ENCODE data around the gene CDH2. TPM values are rescaled to one million over a fixed set of nuclear protein-coding genes. Genes with fewer than 3 reads are reported as not detected.

CDH2 gene
- total RNA-seq, 1 experiment from 2014 or later: 36.2 TPM

DNA sequence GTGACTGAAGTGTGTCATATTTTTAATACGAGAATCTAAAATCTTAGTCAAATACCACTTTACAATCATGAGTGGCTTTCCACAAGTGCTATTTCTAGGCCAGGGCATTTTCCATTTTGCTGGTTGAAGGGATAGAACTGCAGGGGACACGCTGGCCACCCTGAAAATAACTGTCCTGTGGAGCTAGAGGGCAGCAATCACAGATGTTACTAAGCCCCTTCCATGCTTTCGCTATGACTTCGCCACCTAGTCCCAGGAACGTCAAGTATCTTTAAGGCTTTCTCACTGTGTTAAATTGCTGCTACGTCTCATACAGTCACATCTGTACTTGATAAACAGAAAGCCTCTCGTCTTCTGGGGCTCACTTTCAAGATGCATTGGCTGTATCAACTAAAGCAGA, 171.8 kb downstream of the CDH2 start:
- Histone ChIP-seq H3T11ph (ENCODE audit: low read length) (no peak overlapping the region), H2BK15ac (ENCODE audit: low read depth, low read length) (no peak overlapping the region), H4K91ac (ENCODE audit: insufficient read length, low read depth, low read length) (no peak overlapping the region), H3K27me3 (ENCODE audit: insufficient read depth, low read length) (no peaks in the 10 kb centered on the region), H4K5ac (ENCODE audit: insufficient read length, low read depth, low read length) (no peak overlapping the region), H3K4ac (ENCODE audit: low read depth, low read length) (no peak overlapping the region), H3K4me2 (ENCODE audit: insufficient read depth, insufficient read length, low read length) (no peak overlapping the region), H3K79me1 (ENCODE audit: insufficient read depth, low read depth, low read length, poor library complexity, severe bottlenecking) (no peaks in the 10 kb centered on the region), H2BK5ac (ENCODE audit: insufficient read length, low read length) (no peak overlapping the region), H3K9ac (ENCODE audit: extremely low read depth, insufficient read length, low read length) (no peak overlapping the region), H3K23me2 (ENCODE audit: insufficient read length, low read depth, low read length, poor library complexity, severe bottlenecking) (no peaks in the 10 kb centered on the region), H3K4me1 (ENCODE audit: insufficient read depth, low read length) (no peaks in the 10 kb centered on the region), H3K14ac (ENCODE audit: insufficient read depth, low read length) (no peak overlapping the region), H4K8ac (replicated peaks; ENCODE audit: insufficient read length, low read depth, low read length) (no peak overlapping the region), H2BK120ac (ENCODE audit: low read depth, low read length, poor library complexity, severe bottlenecking) (no peak overlapping the region), H2AFZ (ENCODE audit: low read length) (no peak overlapping the region), H2AK5ac (ENCODE audit: insufficient read length, low read length) (no peak overlapping the region), H3K56ac (ENCODE audit: insufficient read length, low read depth, low read length) (no peak overlapping the region), H2BK20ac (ENCODE audit: low read depth, low read length, poor library complexity, severe bottlenecking) (no peak overlapping the region), H3K23ac (ENCODE audit: insufficient read length, low read depth, low read length) (no peak overlapping the region), H3K27ac (ENCODE audit: insufficient read length, low read depth, low read length) (no peak overlapping the region), H4K20me1 (ENCODE audit: control insufficient read depth, insufficient read depth, insufficient read length) (no peaks in the 10 kb centered on the region), H3K18ac (ENCODE audit: insufficient read length, low read depth, low read length) (no peak overlapping the region), H2BK12ac (ENCODE audit: insufficient read length, low read depth, low read length) (no peak overlapping the region), H3K9me3 (ENCODE audit: control insufficient read depth, low read depth, low read length) (no peaks in the 10 kb centered on the region), H3K79me2 (ENCODE audit: insufficient read depth, low read length) (no peaks in the 10 kb centered on the region)
- DNase-seq: peak; percentile 43
- H3K27ac Mint-ChIP-seq: no peak overlapping the region
- 0 out of 7 replicates have a peak, but pooled peaks cover 0 to 5% (median 0%) of the 10 kb centered on the region in 3 experiments for H3K36me3 Mint-ChIP-seq (ENCODE audit: insufficient read depth in 1 of 3, low read depth in 3 of 3)
- TF ChIP-seq, protein P1, sequence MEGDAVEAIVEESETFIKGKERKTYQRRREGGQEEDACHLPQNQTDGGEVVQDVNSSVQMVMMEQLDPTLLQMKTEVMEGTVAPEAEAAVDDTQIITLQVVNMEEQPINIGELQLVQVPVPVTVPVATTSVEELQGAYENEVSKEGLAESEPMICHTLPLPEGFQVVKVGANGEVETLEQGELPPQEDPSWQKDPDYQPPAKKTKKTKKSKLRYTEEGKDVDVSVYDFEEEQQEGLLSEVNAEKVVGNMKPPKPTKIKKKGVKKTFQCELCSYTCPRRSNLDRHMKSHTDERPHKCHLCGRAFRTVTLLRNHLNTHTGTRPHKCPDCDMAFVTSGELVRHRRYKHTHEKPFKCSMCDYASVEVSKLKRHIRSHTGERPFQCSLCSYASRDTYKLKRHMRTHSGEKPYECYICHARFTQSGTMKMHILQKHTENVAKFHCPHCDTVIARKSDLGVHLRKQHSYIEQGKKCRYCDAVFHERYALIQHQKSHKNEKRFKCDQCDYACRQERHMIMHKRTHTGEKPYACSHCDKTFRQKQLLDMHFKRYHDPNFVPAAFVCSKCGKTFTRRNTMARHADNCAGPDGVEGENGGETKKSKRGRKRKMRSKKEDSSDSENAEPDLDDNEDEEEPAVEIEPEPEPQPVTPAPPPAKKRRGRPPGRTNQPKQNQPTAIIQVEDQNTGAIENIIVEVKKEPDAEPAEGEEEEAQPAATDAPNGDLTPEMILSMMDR (conservative IDR thresholded peaks at IDR 0.05): no peak; the same call in 2 of the 3 replicates
- H3K9me3 Mint-ChIP-seq: no peaks in the 10 kb centered on the region
- H3K27me3 Mint-ChIP-seq (ENCODE audit: low read depth): no peaks in the 10 kb centered on the region
- no peaks in the 10 kb centered on the region for H3K4me1 Mint-ChIP-seq
- no CpG with 5 or more reads among the region's 7 CpGs for WGBS (ENCODE audit: extremely low coverage, insufficient read length, low lambda C conversion rate)
- H3K4me3 Mint-ChIP-seq: no peak overlapping the region
